Kidney epithelial cell (primary cell): Measurements from ENCODE around the gene LYPD6B. TPM values are rescaled to one million over a fixed set of nuclear protein-coding genes. Genes with fewer than 3 reads are reported as not detected.

ENCODE experiments used
- DNase-seq: peaks from one replicate; pipeline ENCODE4 v3.0.0-alpha.2; 2010; ENCODE audit warnings: low read depth
- H3K27me3 ChIP-seq: 2 replicates; pipeline ENCODE4 v1.6.0; 2011; ENCODE audit warnings: low read length; ENCODE audit not compliant: control insufficient read depth, insufficient read depth
- H3K36me3 ChIP-seq: 2 replicates; pipeline ENCODE4 v1.5.1; 2011; ENCODE audit warnings: low read length; ENCODE audit not compliant: control insufficient read depth, insufficient read depth
- H3K4me3 ChIP-seq: 2 replicates; pipeline ENCODE4 v1.5.1; 2011; ENCODE audit warnings: low read depth, mild to moderate bottlenecking, control low read depth, low read length
- CTCF ChIP-seq: IDR thresholded peaks from 2 replicates; pipeline ENCODE4 v1.5.1; 2011; ENCODE audit warnings: mild to moderate bottlenecking, moderate library complexity, low read length, control low read depth, inconsistent platforms; ENCODE audit not compliant: insufficient read depth, poor library complexity, severe bottlenecking
- total RNA-seq: library from RNA; depleted of rRNA; stranded (reverse); fragments of >200 nt; gene quantifications from 2 replicates; pipeline ENCODE4 v1.2.3, GENCODE V29; 2015

Gene LYPD6B
- total RNA-seq, 1 donor from 2014 or later: 5.3 TPM

GRCh38 chr2:149000158-149000938 is 38.2 kb upstream of the LYPD6B start:
- no peak for TF ChIP-seq CTCF
- Histone ChIP-seq H3K36me3 (no peaks in the 10 kb centered on the region), H3K4me3 (no peak overlapping the region), H3K27me3 (no peaks in the 10 kb centered on the region)
- no peak for DNase-seq

- DNase-seq: no peak
These were observed 37.0 kb upstream of the LYPD6B start for GRCh38 chr2:149001496-149001895.

GRCh38 chr2:149002378-149002890 is 36.1 kb upstream of the LYPD6B start:
- no peak for DNase-seq
- H3K27me3 ChIP-seq: no peaks in the 10 kb centered on the region
- H3K36me3 ChIP-seq: no peaks in the 10 kb centered on the region
- H3K4me3 ChIP-seq: no peak overlapping the region
- no peak for TF ChIP-seq CTCF

More at GRCh38 chr2:149001496-149001895, 37.0 kb upstream of the LYPD6B start:
- Histone ChIP-seq H3K27me3 (no peaks in the 10 kb centered on the region), H3K4me3 (no peak overlapping the region), H3K36me3 (no peaks in the 10 kb centered on the region)
- TF ChIP-seq CTCF: no peak

GRCh38 chr2:149002891-149003740 is 35.4 kb upstream of the LYPD6B start:
- H3K4me3 ChIP-seq: no peak overlapping the region
- no peak for TF ChIP-seq CTCF
- no peak for DNase-seq
- H3K36me3 ChIP-seq: no peaks in the 10 kb centered on the region
- no peaks in the 10 kb centered on the region for H3K27me3 ChIP-seq

GRCh38 chr2:149004836-149005235 is 33.7 kb upstream of the LYPD6B start:
- no peak for TF ChIP-seq CTCF

More at GRCh38 chr2:149004836-149005235, 33.7 kb upstream of the LYPD6B start:
- H3K36me3 ChIP-seq: no peaks in the 10 kb centered on the region
- peak; percentile 42 for DNase-seq
- H3K27me3 ChIP-seq: no peaks in the 10 kb centered on the region
- no peak overlapping the region for H3K4me3 ChIP-seq
